Loucy (cell line): Measurements from ENCODE around the gene DEUP1.

ENCODE experiments used
- H2AFZ ChIP-seq: fragments of 200-600 bp; sonication (generic); 2 replicates; pipeline ENCODE4 v1.6.0; 2016; ENCODE audit warnings: antibody characterized with exemption, mild to moderate bottlenecking, low read length, moderate library complexity
- H3F3A ChIP-seq: fragments of 200-600 bp; 2 replicates; pipeline ENCODE4 v1.6.0; 2016; ENCODE audit warnings: antibody characterized with exemption, low read depth, mild to moderate bottlenecking
- H3K27me3 ChIP-seq: fragments of 200-600 bp; sonication (generic); 2 replicates; pipeline ENCODE4 v1.6.1; 2014; ENCODE audit warnings: low read length, mild to moderate bottlenecking; ENCODE audit not compliant: insufficient read depth, poor library complexity, severe bottlenecking
- H3K36me3 ChIP-seq: fragments of 200-600 bp; sonication (generic); 2 replicates; pipeline ENCODE4 v1.6.1; 2016; ENCODE audit warnings: low read length; ENCODE audit not compliant: insufficient read depth
- H3K4me1 ChIP-seq: fragments of 200-600 bp; sonication (generic); 2 replicates; pipeline ENCODE4 v1.5.1; 2014; ENCODE audit warnings: low read length, mild to moderate bottlenecking; ENCODE audit not compliant: insufficient read depth, poor library complexity, severe bottlenecking
- H3K4me2 ChIP-seq: fragments of 200-600 bp; sonication (generic); 2 replicates; pipeline ENCODE4 v1.6.0; 2014; ENCODE audit warnings: antibody characterized with exemption, low read length, low read depth, mild to moderate bottlenecking; ENCODE audit not compliant: poor library complexity, severe bottlenecking
- H3K4me3 ChIP-seq: fragments of 200-600 bp; sonication (generic); 2 replicates; pipeline ENCODE4 v1.5.1; 2014; ENCODE audit warnings: low read length, mild to moderate bottlenecking, mixed read lengths; ENCODE audit not compliant: poor library complexity, severe bottlenecking
- H3K79me2 ChIP-seq: fragments of 200-600 bp; sonication (generic); 2 replicates; pipeline ENCODE4 v1.6.1; 2014; ENCODE audit warnings: low read length; ENCODE audit not compliant: insufficient read depth
- H3K9ac ChIP-seq: fragments of 200-600 bp; sonication (generic); 2 replicates; pipeline ENCODE4 v1.6.0; 2014; ENCODE audit warnings: mild to moderate bottlenecking, low read depth, low read length, moderate library complexity; ENCODE audit not compliant: poor library complexity, severe bottlenecking
- H3K9me2 ChIP-seq: fragments of 200-600 bp; sonication (generic); replicated peaks from 2 replicates; pipeline ENCODE4 v1.6.1; 2016; ENCODE audit warnings: low read depth, low read length, mixed read lengths
- H3K9me3 ChIP-seq: fragments of 200-600 bp; sonication (generic); 2 replicates; pipeline ENCODE4 v1.6.1; 2014; ENCODE audit warnings: mild to moderate bottlenecking, antibody characterized with exemption, low read length, low read depth; ENCODE audit not compliant: insufficient read depth
- H4K20me1 ChIP-seq: fragments of 200-600 bp; sonication (generic); 2 replicates; pipeline ENCODE4 v1.6.0; 2014; ENCODE audit warnings: antibody characterized with exemption, low read length, mild to moderate bottlenecking; ENCODE audit not compliant: insufficient read depth, poor library complexity, severe bottlenecking
- EZH2phosphoT487 ChIP-seq: fragments of 200-600 bp; IDR thresholded peaks from 2 replicates; pipeline ENCODE4 v1.6.1; 2018; ENCODE audit warnings: antibody characterized with exemption, mild to moderate bottlenecking, moderate library complexity, borderline replicate concordance
- TF ChIP-seq, protein P1 (sequence below): fragments of 200-600 bp; sonication (generic); conservative IDR thresholded peaks from 2 replicates; pipeline ENCODE4 v1.5.1; 2014; ENCODE audit warnings: mild to moderate bottlenecking, antibody characterized with exemption, low read length

The DEUP1 gene

DNA sequence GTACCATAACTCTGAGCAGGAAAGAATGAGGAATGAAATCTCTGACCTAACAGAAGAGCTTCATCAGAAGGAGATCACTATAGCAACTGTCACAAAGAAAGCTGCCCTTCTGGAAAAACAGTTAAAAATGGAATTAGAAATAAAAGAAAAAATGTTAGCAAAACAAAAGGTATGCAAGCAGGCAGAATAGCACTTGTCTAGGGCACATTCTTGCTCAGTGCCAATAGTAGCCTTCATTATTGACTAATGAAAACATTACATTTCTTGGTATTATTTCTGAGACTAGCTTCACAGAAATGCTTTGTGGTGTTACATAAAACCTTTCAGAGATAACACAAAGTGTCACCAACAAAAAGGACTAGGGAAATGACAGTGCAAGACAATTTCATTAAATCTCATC, 63.9 kb downstream of the DEUP1 start:
- H3K27me3 ChIP-seq = no peaks in the 10 kb centered on the region

DNA sequence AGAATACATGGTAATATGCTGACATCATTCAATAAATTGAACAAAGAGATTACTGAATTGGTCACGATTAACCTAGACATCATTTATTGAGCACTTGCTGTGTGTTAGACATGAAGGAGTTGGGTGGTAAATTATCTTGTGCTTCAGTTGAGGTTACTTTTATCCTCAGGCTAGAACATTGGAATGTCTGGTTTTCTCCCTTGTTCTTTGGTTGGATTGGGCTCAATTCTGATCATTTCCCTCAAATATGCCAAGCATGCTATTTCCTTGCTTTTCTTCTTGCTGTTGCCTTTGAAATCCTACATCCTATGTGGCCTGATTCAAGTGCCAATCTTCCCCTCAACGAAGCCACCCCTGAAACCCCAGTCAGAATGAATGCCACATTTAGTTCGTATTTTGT, 65.8 kb downstream of the DEUP1 start:
- Histone ChIP-seq H3K4me3 (no peak overlapping the region), H3K79me2 (no peaks in the 10 kb centered on the region), H3K9ac (no peak overlapping the region), H4K20me1 (no peaks in the 10 kb centered on the region), H3F3A (no peaks in the 10 kb centered on the region), H3K9me2 (no peaks in the 10 kb centered on the region), H3K36me3 (no peaks in the 10 kb centered on the region), H3K4me1 (no peaks in the 10 kb centered on the region), H3K4me2 (no peak overlapping the region), H2AFZ (no peak overlapping the region), H3K9me3 (no peaks in the 10 kb centered on the region), H3K27me3 (no peaks in the 10 kb centered on the region)
- TF ChIP-seq, protein P1, sequence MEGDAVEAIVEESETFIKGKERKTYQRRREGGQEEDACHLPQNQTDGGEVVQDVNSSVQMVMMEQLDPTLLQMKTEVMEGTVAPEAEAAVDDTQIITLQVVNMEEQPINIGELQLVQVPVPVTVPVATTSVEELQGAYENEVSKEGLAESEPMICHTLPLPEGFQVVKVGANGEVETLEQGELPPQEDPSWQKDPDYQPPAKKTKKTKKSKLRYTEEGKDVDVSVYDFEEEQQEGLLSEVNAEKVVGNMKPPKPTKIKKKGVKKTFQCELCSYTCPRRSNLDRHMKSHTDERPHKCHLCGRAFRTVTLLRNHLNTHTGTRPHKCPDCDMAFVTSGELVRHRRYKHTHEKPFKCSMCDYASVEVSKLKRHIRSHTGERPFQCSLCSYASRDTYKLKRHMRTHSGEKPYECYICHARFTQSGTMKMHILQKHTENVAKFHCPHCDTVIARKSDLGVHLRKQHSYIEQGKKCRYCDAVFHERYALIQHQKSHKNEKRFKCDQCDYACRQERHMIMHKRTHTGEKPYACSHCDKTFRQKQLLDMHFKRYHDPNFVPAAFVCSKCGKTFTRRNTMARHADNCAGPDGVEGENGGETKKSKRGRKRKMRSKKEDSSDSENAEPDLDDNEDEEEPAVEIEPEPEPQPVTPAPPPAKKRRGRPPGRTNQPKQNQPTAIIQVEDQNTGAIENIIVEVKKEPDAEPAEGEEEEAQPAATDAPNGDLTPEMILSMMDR = no peak
- TF ChIP-seq EZH2phosphoT487 = no peak

More for the DNA sequence above, 63.9 kb downstream of the DEUP1 start:
- H3K36me3 ChIP-seq = no peaks in the 10 kb centered on the region
- H3K4me2 ChIP-seq = no peak overlapping the region
- no peak overlapping the region for H2AFZ ChIP-seq
- H3K4me3 ChIP-seq = no peak overlapping the region
- no peaks in the 10 kb centered on the region for H3K79me2 ChIP-seq
- no peaks in the 10 kb centered on the region for H4K20me1 ChIP-seq
- no peaks in the 10 kb centered on the region for H3K9me2 ChIP-seq
- H3K9ac ChIP-seq = no peak overlapping the region
- no peaks in the 10 kb centered on the region for H3F3A ChIP-seq
- no peaks in the 10 kb centered on the region for H3K4me1 ChIP-seq
- H3K9me3 ChIP-seq = no peaks in the 10 kb centered on the region
- no peak for TF ChIP-seq EZH2phosphoT487
- TF ChIP-seq, protein P1 = no peak

DNA sequence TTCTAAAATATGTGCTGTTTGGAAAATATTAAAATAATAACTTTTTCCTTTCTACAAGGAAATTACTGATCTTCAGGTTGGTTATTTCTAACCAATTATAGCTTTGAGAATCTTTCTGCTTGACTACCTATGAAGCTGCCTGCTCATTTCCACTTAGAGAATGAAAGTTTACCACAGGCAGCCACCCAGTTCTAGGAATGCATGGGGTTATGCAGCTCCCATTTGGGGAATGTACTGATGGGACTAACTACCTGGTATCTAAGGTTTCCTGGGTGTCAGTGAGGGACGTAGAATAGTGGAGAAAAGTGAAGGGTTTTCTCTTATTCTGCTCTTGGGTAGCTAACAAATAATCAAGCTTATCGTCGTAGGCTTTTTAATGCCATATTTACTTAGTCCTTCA, 73.4 kb downstream of the DEUP1 start:
- Histone ChIP-seq H3K9me2 (no peaks in the 10 kb centered on the region), H3K4me1 (no peaks in the 10 kb centered on the region), H3K4me2 (no peak overlapping the region), H3K9me3 (no peaks in the 10 kb centered on the region), H2AFZ (no peak overlapping the region), H3K9ac (no peak overlapping the region), H3K36me3 (no peaks in the 10 kb centered on the region), H4K20me1 (no peaks in the 10 kb centered on the region), H3K4me3 (no peak overlapping the region), H3K79me2 (no peaks in the 10 kb centered on the region), H3F3A (no peaks in the 10 kb centered on the region), H3K27me3 (no peaks in the 10 kb centered on the region)
- TF ChIP-seq, protein P1 = no peak
- no peak for TF ChIP-seq EZH2phosphoT487
